K562 (cell line): ENCODE data around the gene NDUFV2. TPM values are rescaled to one million over a fixed set of nuclear protein-coding genes. Genes with fewer than 3 reads are reported as not detected.

ENCODE experiments used
- ARID1B ChIP-seq: fragments of 450-650 bp; IDR thresholded peaks from 2 replicates; pipeline ENCODE4 v1.6.1; 2016; ENCODE audit warnings: antibody characterized with exemption, mild to moderate bottlenecking, inconsistent platforms
- ARNT ChIP-seq, 2 experiments: fragments of 450-650 bp; IDR thresholded peaks; 2 replicates each; pipeline ENCODE4 v1.6.1; 2016; ENCODE audit warnings: mild to moderate bottlenecking in 1 of 2
- CCNT2 ChIP-seq: IDR thresholded peaks from 2 replicates; pipeline ENCODE4 v1.6.1; 2011; ENCODE audit warnings: borderline replicate concordance, low read depth, mild to moderate bottlenecking, moderate library complexity, mixed read lengths, low read length; ENCODE audit not compliant: insufficient read length; ENCODE audit errors: extremely low read depth
- CEBPB ChIP-seq: fragments of 450-650 bp; IDR thresholded peaks from 2 replicates; pipeline ENCODE4 v1.6.1; 2016; ENCODE audit warnings: missing genetic modification characterization, missing compliant biosample characterization
- CHD2 ChIP-seq: IDR thresholded peaks from 2 replicates; pipeline ENCODE4 v1.6.1; 2011; ENCODE audit warnings: low read depth, low read length
- EGR1 ChIP-seq: fragments of 450-650 bp; conservative IDR thresholded peaks from 2 replicates; pipeline ENCODE4 v1.6.1; 2017; ENCODE audit warnings: mild to moderate bottlenecking
- HNRNPUL1 ChIP-seq: fragments of 200-400 bp; formaldehyde crosslinking; IDR thresholded peaks from 2 replicates; pipeline ENCODE4 v1.6.1; 2017; ENCODE audit warnings: low read length
- NFE2L1 ChIP-seq: fragments of 450-650 bp; IDR thresholded peaks from 2 replicates; pipeline ENCODE4 v1.6.1; 2016; ENCODE audit warnings: missing genetic modification characterization, low read depth, mild to moderate bottlenecking, missing compliant biosample characterization, moderate library complexity, borderline replicate concordance
- PML ChIP-seq: IDR thresholded peaks from 2 replicates; pipeline ENCODE4 v1.6.1; 2012; ENCODE audit warnings: low read length, inconsistent platforms
- POLR2B ChIP-seq: fragments of 450-650 bp; IDR thresholded peaks from 2 replicates; pipeline ENCODE4 v1.6.1; 2018; ENCODE audit warnings: low read depth; ENCODE audit not compliant: partially characterized antibody
- RFX5 ChIP-seq: IDR thresholded peaks from 2 replicates; pipeline ENCODE4 v1.6.1; 2011; ENCODE audit warnings: low read depth, mild to moderate bottlenecking, improper control_type of control experiment, low read length
- SMARCA4 ChIP-seq: fragments of 450-650 bp; IDR thresholded peaks from 2 replicates; pipeline ENCODE4 v1.6.1; 2016
- SP2 ChIP-seq: IDR thresholded peaks from 2 replicates; pipeline ENCODE4 v1.6.1; 2011; ENCODE audit warnings: mild to moderate bottlenecking, low read depth, low read length, moderate library complexity; ENCODE audit not compliant: poor library complexity, severe bottlenecking; ENCODE audit errors: extremely low read depth
- SREBF1 ChIP-seq: fragments of 150-350 bp; IDR thresholded peaks from 2 replicates; pipeline ENCODE4 v1.6.1; 2014; ENCODE audit warnings: antibody characterized with exemption, low read depth, low read length, borderline replicate concordance
- SRSF7 ChIP-seq: fragments of 200-400 bp; formaldehyde crosslinking; optimal IDR thresholded peaks from 2 replicates; pipeline ENCODE3; 2017; ENCODE audit warnings: mild to moderate bottlenecking, low read depth, low read length
- TGIF2 ChIP-seq: sonication (generic); formaldehyde crosslinking; IDR thresholded peaks from 2 replicates; pipeline ENCODE4 v1.8.1; 2022; ENCODE audit warnings: mild to moderate bottlenecking, missing genetic modification reagents, moderate library complexity
- ZNF24 ChIP-seq: fragments of 450-650 bp; IDR thresholded peaks from 2 replicates; pipeline ENCODE4 v1.6.1; 2016
- polyA plus RNA-seq, 8 experiments: library from polyadenylated mRNA; depleted of rRNA in 4 of 8; stranded (reverse) in 5 of 8; unstranded in 3 of 8; fragments of >200 nt; fragmentation: Nextera tagmentation in 2 of 8; fragmentation: Illumina TruSeq in 1 of 8; extraction: Ambion mirVana in 2 of 8; extraction: Trizol in 1 of 8; gene quantifications; 2 replicates each; pipeline versions ENCODE4 v1.2.1 to v1.2.3, GENCODE V29; 2011 to 2014; ENCODE audit warnings: inconsistent platforms in 1 of 8, missing spikeins in 1 of 8
- total RNA-seq, 7 experiments: library from RNA; depleted of rRNA in 6 of 7; stranded (reverse); fragments of >200 nt in 6 of 7; fragmentation: Illumina TruSeq in 2 of 7; extraction: Trizol in 2 of 7; gene quantifications; 2 replicates each; pipeline versions ENCODE4 v1.2.1 to v1.2.3, GENCODE V29; 2011 to 2021; ENCODE audit warnings: low replicate concordance in 1 of 7
- TF ChIP-seq, protein P1 (sequence below): fragments of 450-650 bp; IDR thresholded peaks from 2 replicates; pipeline ENCODE4 v1.6.1; 2016; ENCODE audit warnings: missing biosample characterization, missing genetic modification characterization
- TF ChIP-seq, protein P2 (sequence below): fragments of 450-650 bp; IDR thresholded peaks from 2 replicates; pipeline ENCODE4 v1.6.1; 2016; ENCODE audit warnings: mild to moderate bottlenecking, moderate library complexity

Gene NDUFV2
- total and polyA plus RNA-seq, 9 of the 15 experiments (the other 6 are each of a cell fraction or from before 2014, with no cell fraction given) = 213 to 550 (median 384) TPM

DNA sequence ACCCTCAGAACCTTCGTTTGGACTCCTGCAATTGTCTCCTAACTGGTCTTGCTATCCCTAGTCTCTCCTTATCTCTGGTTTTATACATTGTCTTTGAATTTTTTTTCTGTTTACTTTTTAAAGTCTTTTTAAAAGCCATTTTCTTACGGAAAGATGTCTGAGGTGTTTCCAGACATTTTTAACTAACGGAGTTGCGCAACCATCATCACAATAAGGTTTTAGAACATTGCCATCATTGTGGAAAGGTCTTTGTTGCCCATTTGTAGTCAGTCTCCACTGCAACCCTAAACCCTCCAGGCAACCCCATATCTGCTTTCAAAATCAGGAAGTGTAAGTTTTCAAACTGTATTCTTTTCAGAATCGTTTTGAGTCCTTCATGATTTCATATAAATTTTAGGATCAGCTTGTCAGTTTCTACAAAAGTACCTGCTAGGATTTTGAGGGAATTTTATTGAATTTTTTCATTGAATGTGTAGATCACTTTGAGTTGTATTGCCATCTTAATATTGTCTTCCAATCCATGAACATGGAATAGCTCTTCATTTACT, 80.4 kb downstream of the NDUFV2 start (continued):
- no peak for TF ChIP-seq TGIF2
- TF ChIP-seq CHD2 = no peak
- 0 out of 2 replicates have a peak, but pooled peaks have one; percentile 12 for TF ChIP-seq ARID1B
- TF ChIP-seq HNRNPUL1 = no peak
- no peak for TF ChIP-seq NFE2L1 (tag)
- TF ChIP-seq SMARCA4 = no peak
- TF ChIP-seq ZNF24 = no peak
- TF ChIP-seq SRSF7 = no peak
- no peak for TF ChIP-seq POLR2B
- TF ChIP-seq SP2 = no peak
- no peak for TF ChIP-seq CCNT2
- no peak for TF ChIP-seq EGR1
- no peak for TF ChIP-seq ARNT (IDR thresholded peaks at IDR 0.05)
- TF ChIP-seq, protein P1, sequence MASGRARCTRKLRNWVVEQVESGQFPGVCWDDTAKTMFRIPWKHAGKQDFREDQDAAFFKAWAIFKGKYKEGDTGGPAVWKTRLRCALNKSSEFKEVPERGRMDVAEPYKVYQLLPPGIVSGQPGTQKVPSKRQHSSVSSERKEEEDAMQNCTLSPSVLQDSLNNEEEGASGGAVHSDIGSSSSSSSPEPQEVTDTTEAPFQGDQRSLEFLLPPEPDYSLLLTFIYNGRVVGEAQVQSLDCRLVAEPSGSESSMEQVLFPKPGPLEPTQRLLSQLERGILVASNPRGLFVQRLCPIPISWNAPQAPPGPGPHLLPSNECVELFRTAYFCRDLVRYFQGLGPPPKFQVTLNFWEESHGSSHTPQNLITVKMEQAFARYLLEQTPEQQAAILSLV (tag) = peak; percentile 84; the same call in 1 of the 2 replicates
- TF ChIP-seq SREBF1 = no peak
- TF ChIP-seq RFX5 = no peak
- TF ChIP-seq CEBPB (tag) = peak; percentile 98
- TF ChIP-seq, protein P2, sequence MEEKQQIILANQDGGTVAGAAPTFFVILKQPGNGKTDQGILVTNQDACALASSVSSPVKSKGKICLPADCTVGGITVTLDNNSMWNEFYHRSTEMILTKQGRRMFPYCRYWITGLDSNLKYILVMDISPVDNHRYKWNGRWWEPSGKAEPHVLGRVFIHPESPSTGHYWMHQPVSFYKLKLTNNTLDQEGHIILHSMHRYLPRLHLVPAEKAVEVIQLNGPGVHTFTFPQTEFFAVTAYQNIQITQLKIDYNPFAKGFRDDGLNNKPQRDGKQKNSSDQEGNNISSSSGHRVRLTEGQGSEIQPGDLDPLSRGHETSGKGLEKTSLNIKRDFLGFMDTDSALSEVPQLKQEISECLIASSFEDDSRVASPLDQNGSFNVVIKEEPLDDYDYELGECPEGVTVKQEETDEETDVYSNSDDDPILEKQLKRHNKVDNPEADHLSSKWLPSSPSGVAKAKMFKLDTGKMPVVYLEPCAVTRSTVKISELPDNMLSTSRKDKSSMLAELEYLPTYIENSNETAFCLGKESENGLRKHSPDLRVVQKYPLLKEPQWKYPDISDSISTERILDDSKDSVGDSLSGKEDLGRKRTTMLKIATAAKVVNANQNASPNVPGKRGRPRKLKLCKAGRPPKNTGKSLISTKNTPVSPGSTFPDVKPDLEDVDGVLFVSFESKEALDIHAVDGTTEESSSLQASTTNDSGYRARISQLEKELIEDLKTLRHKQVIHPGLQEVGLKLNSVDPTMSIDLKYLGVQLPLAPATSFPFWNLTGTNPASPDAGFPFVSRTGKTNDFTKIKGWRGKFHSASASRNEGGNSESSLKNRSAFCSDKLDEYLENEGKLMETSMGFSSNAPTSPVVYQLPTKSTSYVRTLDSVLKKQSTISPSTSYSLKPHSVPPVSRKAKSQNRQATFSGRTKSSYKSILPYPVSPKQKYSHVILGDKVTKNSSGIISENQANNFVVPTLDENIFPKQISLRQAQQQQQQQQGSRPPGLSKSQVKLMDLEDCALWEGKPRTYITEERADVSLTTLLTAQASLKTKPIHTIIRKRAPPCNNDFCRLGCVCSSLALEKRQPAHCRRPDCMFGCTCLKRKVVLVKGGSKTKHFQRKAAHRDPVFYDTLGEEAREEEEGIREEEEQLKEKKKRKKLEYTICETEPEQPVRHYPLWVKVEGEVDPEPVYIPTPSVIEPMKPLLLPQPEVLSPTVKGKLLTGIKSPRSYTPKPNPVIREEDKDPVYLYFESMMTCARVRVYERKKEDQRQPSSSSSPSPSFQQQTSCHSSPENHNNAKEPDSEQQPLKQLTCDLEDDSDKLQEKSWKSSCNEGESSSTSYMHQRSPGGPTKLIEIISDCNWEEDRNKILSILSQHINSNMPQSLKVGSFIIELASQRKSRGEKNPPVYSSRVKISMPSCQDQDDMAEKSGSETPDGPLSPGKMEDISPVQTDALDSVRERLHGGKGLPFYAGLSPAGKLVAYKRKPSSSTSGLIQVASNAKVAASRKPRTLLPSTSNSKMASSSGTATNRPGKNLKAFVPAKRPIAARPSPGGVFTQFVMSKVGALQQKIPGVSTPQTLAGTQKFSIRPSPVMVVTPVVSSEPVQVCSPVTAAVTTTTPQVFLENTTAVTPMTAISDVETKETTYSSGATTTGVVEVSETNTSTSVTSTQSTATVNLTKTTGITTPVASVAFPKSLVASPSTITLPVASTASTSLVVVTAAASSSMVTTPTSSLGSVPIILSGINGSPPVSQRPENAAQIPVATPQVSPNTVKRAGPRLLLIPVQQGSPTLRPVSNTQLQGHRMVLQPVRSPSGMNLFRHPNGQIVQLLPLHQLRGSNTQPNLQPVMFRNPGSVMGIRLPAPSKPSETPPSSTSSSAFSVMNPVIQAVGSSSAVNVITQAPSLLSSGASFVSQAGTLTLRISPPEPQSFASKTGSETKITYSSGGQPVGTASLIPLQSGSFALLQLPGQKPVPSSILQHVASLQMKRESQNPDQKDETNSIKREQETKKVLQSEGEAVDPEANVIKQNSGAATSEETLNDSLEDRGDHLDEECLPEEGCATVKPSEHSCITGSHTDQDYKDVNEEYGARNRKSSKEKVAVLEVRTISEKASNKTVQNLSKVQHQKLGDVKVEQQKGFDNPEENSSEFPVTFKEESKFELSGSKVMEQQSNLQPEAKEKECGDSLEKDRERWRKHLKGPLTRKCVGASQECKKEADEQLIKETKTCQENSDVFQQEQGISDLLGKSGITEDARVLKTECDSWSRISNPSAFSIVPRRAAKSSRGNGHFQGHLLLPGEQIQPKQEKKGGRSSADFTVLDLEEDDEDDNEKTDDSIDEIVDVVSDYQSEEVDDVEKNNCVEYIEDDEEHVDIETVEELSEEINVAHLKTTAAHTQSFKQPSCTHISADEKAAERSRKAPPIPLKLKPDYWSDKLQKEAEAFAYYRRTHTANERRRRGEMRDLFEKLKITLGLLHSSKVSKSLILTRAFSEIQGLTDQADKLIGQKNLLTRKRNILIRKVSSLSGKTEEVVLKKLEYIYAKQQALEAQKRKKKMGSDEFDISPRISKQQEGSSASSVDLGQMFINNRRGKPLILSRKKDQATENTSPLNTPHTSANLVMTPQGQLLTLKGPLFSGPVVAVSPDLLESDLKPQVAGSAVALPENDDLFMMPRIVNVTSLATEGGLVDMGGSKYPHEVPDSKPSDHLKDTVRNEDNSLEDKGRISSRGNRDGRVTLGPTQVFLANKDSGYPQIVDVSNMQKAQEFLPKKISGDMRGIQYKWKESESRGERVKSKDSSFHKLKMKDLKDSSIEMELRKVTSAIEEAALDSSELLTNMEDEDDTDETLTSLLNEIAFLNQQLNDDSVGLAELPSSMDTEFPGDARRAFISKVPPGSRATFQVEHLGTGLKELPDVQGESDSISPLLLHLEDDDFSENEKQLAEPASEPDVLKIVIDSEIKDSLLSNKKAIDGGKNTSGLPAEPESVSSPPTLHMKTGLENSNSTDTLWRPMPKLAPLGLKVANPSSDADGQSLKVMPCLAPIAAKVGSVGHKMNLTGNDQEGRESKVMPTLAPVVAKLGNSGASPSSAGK = no peak
- TF ChIP-seq PML = no peak
